GM18867 (cell line): ENCODE measurements around the gene RIMS1.
A peak's percentile ranks its signal among the peaks of the same experiment; 100 is the strongest.

ENCODE experiments used
- ATAC-seq: cut with Tn5 transposase; IDR thresholded peaks from one replicate; pipeline ENCODE4 v1.9.1; 2021; ENCODE audit warnings: mild to moderate bottlenecking, moderate library complexity; ENCODE audit not compliant: unreplicated experiment

The RIMS1 gene

GRCh38 chr6:71886184-71887005 lies at the start of gene RIMS1:
RIMS1 (plus strand) TSS chr6:71886550; CDS start chr6:71887024, 474 bp downstream.
- peak; percentile 96 for ATAC-seq

- ATAC-seq, result no peak
These were observed 35.1 kb upstream of the RIMS1 start for GRCh38 chr6:71851214-71851613.

GRCh38 chr6:71852948-71853347 lies 33.4 kb upstream of the RIMS1 start:
- no peak for ATAC-seq

DNA sequence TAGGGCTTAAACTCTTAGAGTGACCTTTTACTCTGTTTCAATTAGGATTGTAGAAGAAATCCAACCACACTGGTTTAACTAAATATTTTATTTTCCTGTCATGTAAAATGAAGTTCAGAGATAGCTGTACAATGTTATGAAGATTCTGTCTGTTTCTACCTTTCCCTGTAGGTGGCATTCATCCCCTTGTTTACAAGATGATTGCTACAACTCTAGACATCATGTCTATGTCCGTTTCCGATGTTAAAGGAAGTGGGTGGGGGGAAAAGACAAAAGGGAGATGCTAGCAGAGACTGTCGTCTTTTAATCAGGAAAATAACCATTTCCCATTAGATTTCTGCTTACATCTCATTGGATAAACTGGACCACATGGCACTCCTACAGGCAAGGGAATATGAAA lies 30.9 kb upstream of the RIMS1 start:
- ATAC-seq, result peak; percentile 84

DNA sequence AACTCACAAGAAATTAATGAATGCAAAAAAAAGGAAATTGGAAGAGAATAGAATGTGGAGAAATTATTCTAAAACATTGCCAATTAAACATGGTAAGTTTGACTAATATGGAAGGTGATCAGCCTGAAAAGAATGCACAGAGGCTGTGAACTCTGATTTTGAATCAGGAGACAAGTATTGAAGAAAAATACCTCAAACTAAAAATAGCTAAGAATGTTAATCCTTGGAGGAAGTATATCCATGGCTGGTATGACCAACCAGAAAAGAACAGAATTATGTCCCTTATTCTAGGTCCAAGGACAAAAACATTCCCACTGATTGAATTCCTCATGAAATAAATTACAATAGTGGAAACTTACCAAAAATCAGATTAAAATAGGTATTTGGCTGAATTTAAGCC lies 7.3 kb upstream of the RIMS1 start:
- ATAC-seq, result no peak

GRCh38 chr6:71887006-71887743 lies 825 bp downstream of the RIMS1 start:
- ATAC-seq, result no peak

GRCh38 chr6:71887744-71888230 lies 1.4 kb downstream of the RIMS1 start:
- ATAC-seq, result no peak

DNA sequence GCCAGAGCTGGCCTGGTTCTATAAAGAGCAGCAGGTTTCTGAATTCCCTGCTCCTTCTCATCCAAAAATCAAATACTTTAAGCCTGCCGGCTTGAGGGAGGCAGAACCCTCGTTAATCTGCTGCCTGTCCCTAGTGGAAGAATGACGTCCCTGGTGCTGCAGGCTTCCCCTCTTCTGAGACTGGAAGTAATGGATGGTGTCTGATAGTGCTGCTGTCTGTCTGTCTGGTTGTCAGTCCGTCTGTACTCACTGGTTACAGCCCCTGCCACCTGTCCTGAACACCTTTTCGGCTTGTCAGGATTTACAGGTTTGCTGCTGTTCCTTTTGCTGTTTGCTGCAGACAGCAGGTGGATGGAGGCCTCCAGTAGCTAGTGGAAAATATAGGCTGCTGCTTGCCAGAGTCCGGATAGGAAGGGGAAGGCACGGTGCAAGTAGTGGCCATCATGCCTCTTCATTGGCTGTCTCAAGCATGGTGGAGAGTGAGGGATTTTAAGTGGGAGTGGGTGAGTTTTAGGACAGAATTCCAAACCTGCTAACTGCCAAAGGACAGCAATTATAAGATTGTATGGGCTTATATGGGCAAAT lies 2.5 kb downstream of the RIMS1 start:
- ATAC-seq, result no peak

- no peak for ATAC-seq
These were observed 3.0 kb downstream of the RIMS1 start for GRCh38 chr6:71889366-71889765.

GRCh38 chr6:71892641-71893040 lies 6.3 kb downstream of the RIMS1 start:
- no peak for ATAC-seq

GRCh38 chr6:71900642-71901041 lies 14.3 kb downstream of the RIMS1 start:
- peak; percentile 41 for ATAC-seq

- peak; percentile 88 for ATAC-seq
These were observed 15.9 kb downstream of the RIMS1 start for GRCh38 chr6:71902261-71902660.

DNA sequence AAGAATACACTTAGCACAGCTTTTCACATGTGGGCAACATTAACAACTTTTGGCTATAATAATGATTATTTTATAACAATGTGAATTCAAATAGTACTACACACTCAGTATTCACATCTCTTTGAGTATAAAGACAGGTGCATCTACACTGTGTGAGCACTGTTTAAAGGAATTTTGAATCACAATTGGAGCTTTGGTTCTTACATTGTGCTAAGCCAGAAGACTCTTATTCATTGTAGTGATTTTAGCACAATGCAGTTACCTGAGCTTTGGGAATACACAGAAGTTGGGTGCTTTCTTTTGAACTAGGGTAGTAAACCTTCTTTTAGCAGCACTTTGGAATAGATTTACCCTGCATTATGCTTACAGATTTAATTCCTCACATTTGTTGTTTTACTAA lies 20.5 kb downstream of the RIMS1 start:
- no peak for ATAC-seq

- peak; percentile 95 for ATAC-seq
These were observed 21.9 kb downstream of the RIMS1 start for GRCh38 chr6:71908162-71908765.

DNA sequence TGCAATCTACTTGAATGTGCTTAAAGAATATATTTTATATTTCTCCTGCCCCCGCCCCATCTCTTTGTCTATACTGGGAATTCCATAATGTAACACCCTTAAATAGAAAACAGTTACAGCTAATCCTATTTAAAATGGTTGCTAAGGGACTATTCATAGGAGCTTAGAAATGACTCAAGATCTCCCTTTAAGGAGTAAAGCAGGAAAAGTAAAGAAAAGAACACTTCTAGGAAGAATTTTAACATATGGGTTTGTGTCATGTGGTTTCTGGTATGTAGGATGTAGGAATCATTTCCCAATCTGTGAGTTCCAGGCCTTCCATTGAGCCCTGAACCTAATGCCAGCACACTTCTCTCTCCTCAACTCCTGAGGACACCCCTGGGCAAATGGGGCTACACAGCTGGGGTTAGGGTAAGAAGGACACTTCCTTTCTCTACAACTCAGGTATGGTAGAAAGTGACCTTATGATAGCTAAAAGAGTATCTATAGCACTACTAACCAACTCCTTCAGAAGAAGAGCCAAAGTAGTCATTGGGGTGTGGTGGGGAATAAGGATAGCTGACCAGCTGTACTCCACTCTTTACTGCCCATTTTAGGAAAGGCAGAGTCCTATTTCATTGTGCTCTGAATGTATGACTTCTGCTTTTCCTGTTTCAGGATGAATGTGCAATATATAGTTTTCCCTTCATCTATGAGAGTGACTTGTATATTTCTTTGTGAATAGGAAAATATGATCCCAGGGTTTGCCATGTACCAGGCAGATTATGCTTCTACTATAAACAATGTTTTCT lies 27.3 kb downstream of the RIMS1 start:
- ATAC-seq, result no peak

GRCh38 chr6:71929047-71929446 lies 42.7 kb downstream of the RIMS1 start:
- no peak for ATAC-seq

DNA sequence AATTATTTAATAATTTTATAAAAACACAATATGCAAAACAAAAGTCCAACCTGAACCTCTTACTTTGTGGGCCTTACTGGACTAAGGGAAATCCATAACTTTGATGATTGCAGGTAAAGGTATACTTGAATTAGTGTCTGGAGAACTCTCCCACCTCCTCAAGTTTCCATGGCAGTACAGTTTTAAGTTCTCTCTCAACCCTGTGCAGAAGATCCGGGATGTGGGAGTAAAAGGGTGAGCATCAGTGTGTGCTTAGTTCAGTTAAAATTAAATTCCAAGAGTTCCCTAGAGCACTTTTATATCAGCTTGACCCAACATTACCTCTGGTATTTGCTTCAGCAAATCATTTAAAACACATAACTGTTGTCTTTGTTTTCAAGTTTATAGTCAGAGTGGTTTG lies 47.5 kb downstream of the RIMS1 start:
- no peak for ATAC-seq

DNA sequence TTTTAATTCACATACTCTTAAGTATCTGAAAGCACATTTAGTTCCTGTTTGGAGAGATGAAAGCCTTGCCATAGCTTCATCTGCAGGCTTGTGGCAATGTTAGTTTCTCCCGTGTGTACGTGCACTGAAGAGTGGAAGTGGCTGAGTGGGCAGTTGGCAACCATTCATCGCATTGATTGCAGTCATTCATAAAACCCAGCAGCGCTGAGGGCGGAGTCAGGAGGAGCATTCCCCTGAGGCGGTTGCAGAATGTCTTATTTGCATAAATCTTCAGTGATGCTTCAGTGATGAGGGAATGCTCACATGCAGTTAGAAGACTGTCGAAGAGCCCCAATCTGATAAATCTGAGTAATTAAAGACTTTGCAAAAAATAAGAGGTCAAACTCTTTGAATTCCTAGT lies 79.1 kb downstream of the RIMS1 start:
- ATAC-seq, result peak; percentile 90

- ATAC-seq, result peak; percentile 54
These were observed 81.1 kb downstream of the RIMS1 start for GRCh38 chr6:71967436-71967835.

DNA sequence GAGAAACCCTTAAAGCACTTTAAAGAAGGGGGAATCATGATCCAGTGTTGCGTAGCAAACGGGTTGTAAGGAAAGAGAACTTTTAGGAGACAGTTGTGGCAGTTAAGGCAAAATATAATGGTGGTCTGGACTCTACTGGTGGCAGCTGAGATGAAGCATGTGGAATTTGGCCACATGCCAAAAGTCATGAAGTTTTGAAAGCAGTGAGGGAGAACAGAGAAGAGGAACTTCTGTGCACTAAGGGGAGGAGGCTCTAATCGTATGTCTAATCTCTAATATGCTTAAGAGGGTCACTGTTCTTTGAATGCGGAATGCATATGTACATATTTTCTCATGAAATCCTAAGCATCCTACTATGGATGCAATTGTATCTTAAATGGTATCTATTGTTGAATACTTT lies 91.5 kb downstream of the RIMS1 start:
- ATAC-seq, result no peak
